AG04450 (cell line): ENCODE data around the gene OR7A17. TPM values are rescaled to one million over a fixed set of nuclear protein-coding genes. Genes with fewer than 3 reads are reported as not detected.
A peak's percentile ranks its signal among the peaks of the same experiment; 100 is the strongest.

ENCODE experiments used
- CTCF ChIA-PET: fragments of 300-600, 350-600 bp; formaldehyde crosslinking; extraction: SDS; loops from one replicate; lab custom pipeline; 2022; ENCODE audit warnings: antibody characterized with exemption, inconsistent platforms; lab: Charles Lee
- POLR2A ChIA-PET: fragments of 350-600 bp; formaldehyde crosslinking; extraction: SDS; loops from one replicate; lab custom pipeline; 2021; ENCODE audit warnings: antibody characterized with exemption, inconsistent platforms; lab: Yijun Ruan, JAX
- DNase-seq: peaks from one replicate; pipeline ENCODE4 v3.0.0-alpha.2; 2011; ENCODE audit warnings: low read depth, low spot score
- H3K27ac ChIP-seq: one replicate; pipeline ENCODE4 v1.5.1; 2012; ENCODE audit warnings: low read depth, low read length, control low read depth
- H3K27me3 ChIP-seq: one replicate; pipeline ENCODE4 v1.6.0; 2012; ENCODE audit warnings: low read length; ENCODE audit not compliant: control insufficient read depth, insufficient read depth
- H3K4me3 ChIP-seq: 2 replicates; pipeline ENCODE4 v1.5.1; 2011; ENCODE audit warnings: mild to moderate bottlenecking, low read depth, low read length, control low read depth
- H3K9me3 ChIP-seq: 2 replicates; pipeline ENCODE4 v1.5.1; 2012; ENCODE audit warnings: low read length; ENCODE audit not compliant: control insufficient read depth, insufficient read depth
- CTCF ChIP-seq: IDR thresholded peaks from 2 replicates; pipeline ENCODE4 v1.5.1; 2011; ENCODE audit warnings: low read depth, low read length, control low read depth, inconsistent platforms
- polyA plus RNA-seq: library from polyadenylated mRNA; depleted of rRNA; stranded (reverse); fragments of >200 nt; gene quantifications from 2 replicates; pipeline ENCODE4 v1.2.3, GENCODE V29; 2011

The OR7A17 gene
- polyA plus RNA-seq, 1 experiment = not detected

- POLR2A ChIA-PET = no interaction called here
Measured at GRCh38 chr19:14901675-14902260, 15.8 kb upstream of the OR7A17 start.

GRCh38 chr19:14890643-14891379 lies 4.9 kb upstream of the OR7A17 start:
- H3K9me3 ChIP-seq = no peaks in the 10 kb centered on the region
- ChIA-PET POLR2A (no interaction called here), CTCF (interaction anchor here (0.9 to 4.4 kb wide), 4 partner anchors 13 to 334 kb away, joined by 3 to 23 read pairs (median 3); no protein-coding TSS in a partner anchor)
- no peak for DNase-seq
- no peak for TF ChIP-seq CTCF
- H3K27me3 ChIP-seq = no peaks in the 10 kb centered on the region
- H3K4me3 ChIP-seq = no peak overlapping the region
- H3K27ac ChIP-seq = no peak overlapping the region

More at GRCh38 chr19:14901675-14902260, 15.8 kb upstream of the OR7A17 start:
- Histone ChIP-seq H3K9me3 (no peaks in the 10 kb centered on the region), H3K27ac (no peak overlapping the region), H3K4me3 (no peak overlapping the region), H3K27me3 (no peaks in the 10 kb centered on the region)
- CTCF ChIA-PET = no interaction called here
- DNase-seq = no peak
- TF ChIP-seq CTCF = no peak

- no peak for TF ChIP-seq CTCF
- ChIA-PET POLR2A (interaction anchor here (0.5 kb wide), 1 partner anchor 104 kb away, joined by 3 read pairs; no protein-coding TSS in a partner anchor), CTCF (interaction anchor here (0.9 to 4.4 kb wide), 3 partner anchors 19 to 334 kb away, joined by 3 to 23 read pairs (median 3); no protein-coding TSS in a partner anchor)
- Histone ChIP-seq H3K4me3 (no peak overlapping the region), H3K27ac (no peak overlapping the region), H3K9me3 (no peaks in the 10 kb centered on the region), H3K27me3 (no peaks in the 10 kb centered on the region)
- DNase-seq = no peak
Measured at GRCh38 chr19:14889994-14890642, 4.2 kb upstream of the OR7A17 start.

- ChIA-PET CTCF (no interaction called here), POLR2A (no interaction called here)
- Histone ChIP-seq H3K9me3 (no peaks in the 10 kb centered on the region), H3K27me3 (no peaks in the 10 kb centered on the region), H3K27ac (no peak overlapping the region), H3K4me3 (no peak overlapping the region)
- TF ChIP-seq CTCF = peak; percentile 51
- no peak for DNase-seq
Measured at GRCh38 chr19:14871619-14872230, 14.2 kb downstream of the OR7A17 start.
